WTC11 (cell line): ENCODE data around the gene ZNF232. TPM values are rescaled to one million over a fixed set of nuclear protein-coding genes. Genes with fewer than 3 reads are reported as not detected.
"Not testable (repeated sequence)": the region's sequence is repeated elsewhere in the genome, so short reads cannot be mapped to it uniquely, and the experiment has no call there.

Experiments used
- ATAC-seq: fragments of 200-7000 bp; cut with Tn5 transposase; 2 replicates; pipeline ENCODE4 v1.10.0; 2021; ENCODE audit warnings: mild to moderate bottlenecking, moderate library complexity
- CTCF ChIA-PET: fragments of 300-600 bp; sonication (Branson Sonifier 250); formaldehyde crosslinking; loops from one replicate; lab custom pipeline; 2021; ENCODE audit warnings: antibody characterized with exemption; lab: Charles Lee
- POLR2A ChIA-PET: fragments of 350-600 bp; sonication (Branson Sonifier 250); formaldehyde crosslinking; loops from one replicate; lab custom pipeline; 2021; ENCODE audit warnings: antibody characterized with exemption; lab: Charles Lee
- DNase-seq: peaks from one replicate; pipeline ENCODE4 v3.0.0; 2021; ENCODE audit warnings: low spot score
- H3K27ac Mint-ChIP-seq: 2 replicates; pipeline ENCODE4 v1.8.0; 2021; ENCODE audit warnings: mixed read lengths
- H3K27me3 Mint-ChIP-seq: 2 replicates; pipeline ENCODE4 v1.8.0; 2021; ENCODE audit warnings: low read depth, mild to moderate bottlenecking, moderate library complexity, mixed read lengths
- H3K36me3 Mint-ChIP-seq: 2 replicates; pipeline ENCODE4 v1.8.0; 2021; ENCODE audit warnings: mixed read lengths
- H3K4me1 Mint-ChIP-seq: 2 replicates; pipeline ENCODE4 v1.8.0; 2022; ENCODE audit warnings: mixed read lengths
- H3K4me3 Mint-ChIP-seq: 2 replicates; pipeline ENCODE4 v1.8.0; 2021; ENCODE audit warnings: mild to moderate bottlenecking, moderate library complexity, mixed read lengths
- H3K9me3 Mint-ChIP-seq: 2 replicates; pipeline ENCODE4 v1.8.0; 2021; ENCODE audit warnings: mixed read lengths
- AFF4 ChIP-seq: sonication (generic); formaldehyde crosslinking; IDR thresholded peaks from 2 replicates; pipeline ENCODE4 v1.8.1; 2023; ENCODE audit warnings: mild to moderate bottlenecking, missing genetic modification reagents, borderline replicate concordance
- ATF3 ChIP-seq: sonication (generic); formaldehyde crosslinking; conservative IDR thresholded peaks from 2 replicates; pipeline ENCODE4 v1.8.1; 2022; ENCODE audit warnings: mild to moderate bottlenecking, missing genetic modification reagents
- CDX4 ChIP-seq: fragments of 250-450 bp; sonication (Bioruptor Pico); IDR thresholded peaks from 2 replicates; pipeline ENCODE4 v1.9.0; 2021; ENCODE audit warnings: moderate library complexity, mild to moderate bottlenecking, inconsistent platforms, borderline replicate concordance
- EMX1 ChIP-seq: fragments of 250-450 bp; sonication (Bioruptor Pico); IDR thresholded peaks from 2 replicates; pipeline ENCODE4 v1.8.0; 2021; ENCODE audit warnings: mild to moderate bottlenecking
- FOXJ3 ChIP-seq: sonication (generic); formaldehyde crosslinking; IDR thresholded peaks from 2 replicates; pipeline ENCODE4 v1.9.0; 2021; ENCODE audit warnings: missing genetic modification reagents, mild to moderate bottlenecking, borderline replicate concordance
- FOXK1 ChIP-seq: sonication (generic); formaldehyde crosslinking; IDR thresholded peaks from 2 replicates; pipeline ENCODE4 v1.8.0; 2022; ENCODE audit warnings: mild to moderate bottlenecking, moderate library complexity, missing genetic modification reagents
- GTF2I ChIP-seq: fragments of 250-450 bp; sonication (Bioruptor Pico); conservative IDR thresholded peaks from 2 replicates; pipeline ENCODE4 v1.4.0; 2021; ENCODE audit warnings: mild to moderate bottlenecking
- HMGA2 ChIP-seq: fragments of 250-450 bp; sonication (Bioruptor Pico); IDR thresholded peaks from 2 replicates; pipeline ENCODE4 v1.4.0; 2021; ENCODE audit warnings: mild to moderate bottlenecking, moderate library complexity
- IRF2 ChIP-seq: sonication (generic); formaldehyde crosslinking; IDR thresholded peaks from 2 replicates; pipeline ENCODE4 v1.8.0; 2022; ENCODE audit warnings: low read depth, missing genetic modification reagents, borderline replicate concordance
- KAT7 ChIP-seq: sonication (generic); formaldehyde crosslinking; IDR thresholded peaks from 2 replicates; pipeline ENCODE4 v1.8.1; 2023; ENCODE audit warnings: missing genetic modification reagents, mild to moderate bottlenecking, borderline replicate concordance
- MYBL2 ChIP-seq: sonication (generic); formaldehyde crosslinking; IDR thresholded peaks from 2 replicates; pipeline ENCODE4 v1.8.1; 2023; ENCODE audit warnings: mild to moderate bottlenecking, moderate library complexity, missing genetic modification reagents
- NFYB ChIP-seq: sonication (generic); formaldehyde crosslinking; conservative IDR thresholded peaks from 2 replicates; pipeline ENCODE4 v1.8.0; 2022; ENCODE audit warnings: low read depth, missing genetic modification reagents
- NR1H2 ChIP-seq: sonication (generic); formaldehyde crosslinking; IDR thresholded peaks from 2 replicates; pipeline ENCODE4 v1.9.0; 2021; ENCODE audit warnings: mild to moderate bottlenecking, moderate library complexity, missing genetic modification reagents
- NR2C2 ChIP-seq: sonication (generic); formaldehyde crosslinking; IDR thresholded peaks from 2 replicates; pipeline ENCODE4 v1.8.0; 2022; ENCODE audit warnings: mild to moderate bottlenecking, missing genetic modification reagents
- OVOL2 ChIP-seq: fragments of 250-450 bp; sonication (Bioruptor Pico); IDR thresholded peaks from 2 replicates; pipeline ENCODE4 v1.9.0; 2021; ENCODE audit warnings: mild to moderate bottlenecking, borderline replicate concordance
- PRRX2 ChIP-seq: fragments of 250-450 bp; sonication (Bioruptor Pico); IDR thresholded peaks from 2 replicates; pipeline ENCODE4 v1.8.0; 2021; ENCODE audit warnings: mild to moderate bottlenecking
- USF1 ChIP-seq: sonication (generic); formaldehyde crosslinking; IDR thresholded peaks from 2 replicates; pipeline ENCODE4 v1.8.0; 2022; ENCODE audit warnings: mild to moderate bottlenecking, missing genetic modification reagents
- ZNF138 ChIP-seq: sonication (generic); formaldehyde crosslinking; conservative IDR thresholded peaks from 2 replicates; pipeline ENCODE4 v1.8.1; 2022; ENCODE audit warnings: mild to moderate bottlenecking, moderate library complexity, missing genetic modification reagents
- ZNF512 ChIP-seq: sonication (generic); formaldehyde crosslinking; IDR thresholded peaks from 2 replicates; pipeline ENCODE4 v1.8.1; 2022; ENCODE audit warnings: missing genetic modification reagents, borderline replicate concordance
- total RNA-seq: library from RNA; stranded (reverse); gene quantifications from 3 replicates; pipeline ENCODE4 v1.2.3, GENCODE V29; 2021

Gene ZNF232
- total RNA-seq, 1 experiment from 2014 or later, result 21.7 TPM

- CTCF ChIA-PET, result interaction anchor here (1.0 to 1.6 kb wide), 3 partner anchors 11 to 122 kb away, joined by 3 to 8 read pairs (median 5); partner anchors contain the start of gene ZNF232
- not testable (repeated sequence) for H3K36me3 Mint-ChIP-seq
Observed at GRCh38 chr17:5122056-5122455, 10.4 kb upstream of the ZNF232 start.

GRCh38 chr17:5121186-5121841 lies 9.6 kb upstream of the ZNF232 start:
- no peak overlapping the region for H3K27ac Mint-ChIP-seq
- CTCF ChIA-PET, result interaction anchor here (1.0 to 1.5 kb wide), 2 partner anchors 116 to 121 kb away, joined by 3 to 5 read pairs; no protein-coding TSS in a partner anchor
- H3K36me3 Mint-ChIP-seq, result no peaks in the 10 kb centered on the region
- no peak for TF ChIP-seq NR2C2 (CRISPR knock-in tag)
- TF ChIP-seq ATF3 (CRISPR knock-in tag), result no peak
- no peak for TF ChIP-seq EMX1 (CRISPR knock-in tag)
- TF ChIP-seq MYBL2, result no peak
- TF ChIP-seq KAT7 (CRISPR knock-in tag), result no peak
- TF ChIP-seq FOXJ3, result no peak
- TF ChIP-seq HMGA2, result no peak
- no peak for TF ChIP-seq ZNF512 (CRISPR knock-in tag)
- no peak for TF ChIP-seq OVOL2 (CRISPR knock-in tag)
- no peak for TF ChIP-seq GTF2I (CRISPR knock-in tag)
- TF ChIP-seq NFYB, result no peak
- DNase-seq (no peak), ATAC-seq (no peak)
- H3K27me3 Mint-ChIP-seq, result peaks cover 51% of the 10 kb centered on the region
- peaks cover 7% of the 10 kb centered on the region; the same call in 1 of the 2 replicates for H3K4me1 Mint-ChIP-seq
- peaks cover 12% of the 10 kb centered on the region for H3K9me3 Mint-ChIP-seq
- peak overlapping the region; percentile 67 for H3K4me3 Mint-ChIP-seq
- POLR2A ChIA-PET, result interaction anchor here (1.6 kb wide), 1 partner anchor 11 kb away, joined by 5 read pairs; no protein-coding TSS in a partner anchor

More at GRCh38 chr17:5122056-5122455, 10.4 kb upstream of the ZNF232 start:
- peaks cover 12% of the 10 kb centered on the region for H3K9me3 Mint-ChIP-seq
- POLR2A ChIA-PET, result interaction anchor here (0.6 to 1.6 kb wide), 3 partner anchors 9 to 12 kb away, joined by 3 to 5 read pairs (median 4); partner anchors contain the start of gene ZNF232
- not testable (repeated sequence) for ATAC-seq, H3K4me1 Mint-ChIP-seq, H3K27ac Mint-ChIP-seq, DNase-seq
- H3K27me3 Mint-ChIP-seq, result peaks cover 45% of the 10 kb centered on the region
- H3K4me3 Mint-ChIP-seq, result peak overlapping the region; percentile 67

GRCh38 chr17:5120436-5121185 lies 8.9 kb upstream of the ZNF232 start:
- H3K4me1 Mint-ChIP-seq, H3K36me3 Mint-ChIP-seq, POLR2A ChIA-PET, H3K27ac Mint-ChIP-seq, H3K4me3 Mint-ChIP-seq, DNase-seq, ATAC-seq: not testable (repeated sequence)
- CTCF ChIA-PET, result interaction anchor here (0.6 kb wide), 1 partner anchor 361 kb away, joined by 4 read pairs; no protein-coding TSS in a partner anchor
- peaks cover 52% of the 10 kb centered on the region for H3K27me3 Mint-ChIP-seq
- H3K9me3 Mint-ChIP-seq, result peaks cover 12% of the 10 kb centered on the region

- H3K27ac Mint-ChIP-seq, result no peak overlapping the region
- H3K4me1 Mint-ChIP-seq, result peaks cover 7% of the 10 kb centered on the region; the same call in 1 of the 2 replicates
- H3K36me3 Mint-ChIP-seq, result no peaks in the 10 kb centered on the region
- CTCF ChIA-PET, result interaction anchor here (0.6 kb wide), 1 partner anchor 362 kb away, joined by 4 read pairs; no protein-coding TSS in a partner anchor
- H3K27me3 Mint-ChIP-seq, result peaks cover 52% of the 10 kb centered on the region
- POLR2A ChIA-PET, result no interaction called here
- ATAC-seq (no peak), DNase-seq (no peak)
- no peak overlapping the region for H3K4me3 Mint-ChIP-seq
- H3K9me3 Mint-ChIP-seq, result peaks cover 12% of the 10 kb centered on the region
- TF ChIP-seq PRRX2 (CRISPR knock-in tag), result no peak
- TF ChIP-seq ZNF138, result no peak
- TF ChIP-seq USF1 (CRISPR knock-in tag), result no peak
- TF ChIP-seq FOXK1 (CRISPR knock-in tag), result no peak
- TF ChIP-seq IRF2 (CRISPR knock-in tag), result no peak
- no peak for TF ChIP-seq CDX4
- no peak for TF ChIP-seq NR1H2 (CRISPR knock-in tag)
- TF ChIP-seq AFF4, result no peak
Observed at GRCh38 chr17:5120036-5120435, 8.4 kb upstream of the ZNF232 start.
